ENCODE results near the gene PRKG2. TPM values are rescaled to one million over a fixed set of nuclear protein-coding genes. Genes with fewer than 3 reads are reported as not detected.

Gene PRKG2
- total RNA-seq, 1 donor from 2014 or later: not detected

- no peak for DNase-seq (ENCODE audit: low read depth, low spot score)
Measured at GRCh38 chr4:81218206-81218605, 3.2 kb upstream of the PRKG2 start.

GRCh38 chr4:81217779-81218178 lies 2.8 kb upstream of the PRKG2 start:
- DNase-seq (ENCODE audit: low read depth, low spot score): no peak

- DNase-seq (ENCODE audit: low read depth, low spot score): no peak
Measured at GRCh38 chr4:81215931-81216330, 909 bp upstream of the PRKG2 start.

GRCh38 chr4:81214144-81214880 lies 710 bp downstream of the PRKG2 start:
- DNase-seq (ENCODE audit: low read depth, low spot score): no peak

- no peak for DNase-seq (ENCODE audit: low read depth, low spot score)
Measured at GRCh38 chr4:81213671-81214070, 1.4 kb downstream of the PRKG2 start.

- no peak for DNase-seq (ENCODE audit: low read depth, low spot score)
Measured at GRCh38 chr4:81211956-81212355, 3.1 kb downstream of the PRKG2 start.

- DNase-seq (ENCODE audit: low read depth, low spot score): no peak
Measured at GRCh38 chr4:81207828-81208227, 7.2 kb downstream of the PRKG2 start.

GRCh38 chr4:81205302-81205701 lies 9.7 kb downstream of the PRKG2 start:
- DNase-seq (ENCODE audit: low read depth, low spot score): no peak

GRCh38 chr4:81204571-81204970 lies 10.5 kb downstream of the PRKG2 start:
- DNase-seq (ENCODE audit: low read depth, low spot score): no peak

- no peak for DNase-seq (ENCODE audit: low read depth, low spot score)
Measured at GRCh38 chr4:81199831-81200230, 15.2 kb downstream of the PRKG2 start.

- DNase-seq (ENCODE audit: low read depth, low spot score): no peak
Measured at GRCh38 chr4:81198609-81199008, 16.4 kb downstream of the PRKG2 start.

GRCh38 chr4:81197864-81198524 lies 17.0 kb downstream of the PRKG2 start:
- no peak for DNase-seq (ENCODE audit: low read depth, low spot score)

- no peak for DNase-seq (ENCODE audit: low read depth, low spot score)
Measured at GRCh38 chr4:81196126-81196650, 18.8 kb downstream of the PRKG2 start.

GRCh38 chr4:81195475-81195874 lies 19.5 kb downstream of the PRKG2 start:
- DNase-seq (ENCODE audit: low read depth, low spot score): no peak

- DNase-seq (ENCODE audit: low read depth, low spot score): no peak
Measured at GRCh38 chr4:81194286-81194685, 20.7 kb downstream of the PRKG2 start.

- DNase-seq (ENCODE audit: low read depth, low spot score): no peak
Measured at GRCh38 chr4:81180916-81181315, 34.1 kb downstream of the PRKG2 start.

- no peak for DNase-seq (ENCODE audit: low read depth, low spot score)
Measured at GRCh38 chr4:81179326-81179725, 35.7 kb downstream of the PRKG2 start.

- DNase-seq (ENCODE audit: low read depth, low spot score): no peak
Measured at GRCh38 chr4:81173213-81173612, 41.8 kb downstream of the PRKG2 start.

- DNase-seq (ENCODE audit: low read depth, low spot score): no peak
Measured at GRCh38 chr4:81166458-81167160, 48.4 kb downstream of the PRKG2 start.

GRCh38 chr4:81165861-81166430 lies 49.1 kb downstream of the PRKG2 start:
- DNase-seq (ENCODE audit: low read depth, low spot score): no peak

GRCh38 chr4:81164623-81165416 lies 50.2 kb downstream of the PRKG2 start:
- no peak for DNase-seq (ENCODE audit: low read depth, low spot score)
